Measurements from ENCODE around the gene DENND5A.
A peak's percentile ranks its signal among the peaks of the same experiment; 100 is the strongest.
"Not testable (repeated sequence)": the region's sequence is repeated elsewhere in the genome, so short reads cannot be mapped to it uniquely, and the experiment has no call there.

The DENND5A gene

GRCh38 chr11:9176136-9176535 is 89.0 kb downstream of the DENND5A start:
- DNase-seq (ENCODE audit: low spot score), result no peak

DNA sequence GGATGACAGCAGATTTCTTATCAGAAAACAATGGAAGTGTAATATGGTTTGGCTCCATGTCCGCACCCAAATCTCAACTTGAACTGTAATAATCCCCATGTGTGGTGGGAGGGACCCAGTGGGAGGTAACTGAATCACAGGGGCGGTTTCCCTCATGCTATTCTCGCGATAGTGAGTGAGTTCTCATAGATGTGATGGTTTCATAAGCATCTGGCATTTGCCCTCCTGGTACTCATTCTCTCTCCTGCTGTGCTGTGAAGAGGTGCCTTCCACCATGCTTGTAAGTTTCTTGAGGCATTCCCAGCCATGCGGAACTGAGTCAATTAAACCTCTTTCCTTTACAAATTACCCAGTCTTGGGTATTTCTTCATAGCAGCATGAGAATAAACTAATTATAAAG is 92.8 kb downstream of the DENND5A start:
- DNase-seq (ENCODE audit: low spot score), result no peak

- no peak for DNase-seq (ENCODE audit: low spot score)
These were observed 94.7 kb downstream of the DENND5A start for GRCh38 chr11:9170450-9170849.

DNA sequence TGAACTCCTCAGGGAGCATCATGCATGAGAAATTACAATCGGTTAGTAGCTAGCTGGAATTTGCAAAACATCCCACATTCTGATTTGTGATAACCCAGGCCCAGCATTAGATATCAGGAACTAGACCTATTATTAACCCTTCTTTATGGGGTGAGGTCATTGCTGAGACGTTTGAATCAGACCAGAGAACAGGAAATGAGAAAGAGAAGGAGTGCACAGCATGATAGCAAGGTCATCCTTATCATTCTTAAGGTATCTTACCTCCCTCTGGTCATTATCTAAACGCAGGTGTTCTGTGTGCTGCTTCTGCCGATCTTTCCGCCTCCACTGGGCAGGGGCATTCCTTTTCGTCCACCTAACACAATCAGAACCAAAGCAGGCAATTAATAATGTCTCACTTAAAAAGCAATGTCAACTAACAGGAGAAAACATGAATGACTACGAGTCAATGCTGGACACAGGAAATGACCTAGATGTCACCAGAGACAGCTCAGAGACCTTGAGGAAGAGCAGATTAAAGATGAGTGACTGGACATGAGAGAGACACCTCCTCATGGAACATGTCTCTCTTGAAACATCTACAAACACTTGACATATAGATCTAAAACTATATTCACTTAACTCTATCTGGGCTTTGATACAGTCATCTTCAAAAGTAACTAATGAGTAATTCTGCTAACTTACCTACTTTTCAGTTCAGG is 95.4 kb downstream of the DENND5A start:
- DNase-seq (ENCODE audit: low spot score), result no peak

GRCh38 chr11:9161991-9162390 is 103.2 kb downstream of the DENND5A start:
- DNase-seq (ENCODE audit: low spot score), result not testable (repeated sequence)

DNA sequence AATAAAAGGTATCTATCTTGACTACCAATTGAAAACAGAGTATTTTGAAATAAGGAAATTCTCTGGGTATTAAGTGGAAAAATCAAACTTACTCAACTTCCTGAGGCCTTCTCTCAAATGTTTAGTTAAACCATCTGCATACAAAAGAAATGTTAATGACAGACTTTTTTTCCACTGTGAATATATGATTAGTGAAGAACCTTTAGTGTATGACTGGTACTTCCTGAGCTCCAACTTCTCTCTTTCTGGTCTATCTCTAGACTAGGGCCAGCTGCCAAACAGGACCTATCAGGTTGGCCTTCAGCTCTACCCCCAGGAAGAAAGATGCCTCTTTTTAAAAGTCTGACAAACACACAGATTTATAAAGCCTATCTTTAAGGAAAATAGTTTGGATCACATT is 105.0 kb downstream of the DENND5A start:
- DNase-seq (ENCODE audit: low spot score), result no peak

DNA sequence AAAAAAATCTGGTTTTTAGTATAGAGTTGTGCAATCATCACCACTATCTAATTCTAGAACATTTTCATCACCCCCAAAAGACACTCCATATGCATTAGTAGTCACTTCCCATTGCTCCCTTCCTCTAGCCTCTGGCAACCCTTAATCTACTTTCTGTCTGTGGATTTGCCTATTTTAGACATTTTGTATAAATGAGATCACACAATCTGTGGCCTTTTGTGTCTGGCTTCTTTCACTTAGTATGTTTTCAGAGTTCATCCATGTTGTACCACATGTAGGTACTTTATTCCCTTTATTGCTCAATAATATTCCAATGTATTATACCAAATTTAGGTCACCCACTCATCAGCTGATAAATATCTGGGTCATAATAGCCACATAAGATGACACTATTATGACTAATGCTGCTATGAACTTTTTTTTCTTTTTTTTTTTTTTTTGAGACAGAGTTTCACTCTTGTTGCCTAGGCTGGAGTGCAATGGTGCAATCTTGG is 106.2 kb downstream of the DENND5A start:
- no peak for DNase-seq (ENCODE audit: low spot score)

- DNase-seq (ENCODE audit: low spot score), result no peak
These were observed 109.2 kb downstream of the DENND5A start for GRCh38 chr11:9155930-9156329.

GRCh38 chr11:9153651-9154050 is 111.5 kb downstream of the DENND5A start:
- no peak for DNase-seq (ENCODE audit: low spot score)

GRCh38 chr11:9151631-9152030 is 113.5 kb downstream of the DENND5A start:
- DNase-seq (ENCODE audit: low spot score), result no peak

DNA sequence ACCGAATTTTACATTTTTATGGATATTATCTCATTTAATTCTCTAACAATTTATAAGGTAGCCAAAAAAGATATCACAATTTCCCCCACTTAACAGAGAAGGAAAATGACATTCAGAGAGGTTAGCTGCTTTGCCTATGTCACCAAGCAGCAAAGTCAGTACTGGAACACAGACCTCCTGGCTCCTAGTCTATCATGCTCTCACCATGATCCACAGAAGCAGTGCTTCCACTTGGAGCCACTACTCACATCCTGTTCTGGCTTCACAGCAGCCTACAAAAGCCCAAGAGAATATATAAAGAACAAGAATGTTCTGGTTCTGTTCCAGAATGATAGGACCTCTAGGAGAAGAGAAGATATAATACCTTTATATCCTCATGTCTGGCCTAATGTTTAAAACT is 114.2 kb downstream of the DENND5A start:
- DNase-seq (ENCODE audit: low spot score), result no peak

DNA sequence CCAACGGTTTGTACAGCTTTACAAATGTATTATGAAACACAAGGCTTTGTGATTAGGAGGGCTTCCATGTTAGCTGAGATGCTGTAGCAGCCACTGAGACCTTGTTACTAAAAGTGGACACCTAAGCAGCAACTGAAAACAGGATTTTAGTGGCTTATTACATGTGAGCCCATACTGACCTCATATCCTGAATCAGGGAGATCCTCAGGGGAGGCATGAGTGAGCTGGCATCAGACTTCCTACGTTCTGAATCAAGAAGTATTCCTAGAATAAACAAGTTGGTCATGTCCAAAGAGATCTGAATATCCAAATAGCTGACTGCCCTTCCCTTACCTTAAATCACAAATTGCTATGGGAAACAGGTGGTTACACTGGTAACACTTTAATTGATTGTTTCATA is 114.6 kb downstream of the DENND5A start:
- DNase-seq (ENCODE audit: low spot score), result no peak

GRCh38 chr11:9148727-9149126 is 116.4 kb downstream of the DENND5A start:
- DNase-seq (ENCODE audit: low spot score), result no peak

GRCh38 chr11:9148035-9148434 is 117.1 kb downstream of the DENND5A start:
- DNase-seq (ENCODE audit: low spot score), result no peak

DNA sequence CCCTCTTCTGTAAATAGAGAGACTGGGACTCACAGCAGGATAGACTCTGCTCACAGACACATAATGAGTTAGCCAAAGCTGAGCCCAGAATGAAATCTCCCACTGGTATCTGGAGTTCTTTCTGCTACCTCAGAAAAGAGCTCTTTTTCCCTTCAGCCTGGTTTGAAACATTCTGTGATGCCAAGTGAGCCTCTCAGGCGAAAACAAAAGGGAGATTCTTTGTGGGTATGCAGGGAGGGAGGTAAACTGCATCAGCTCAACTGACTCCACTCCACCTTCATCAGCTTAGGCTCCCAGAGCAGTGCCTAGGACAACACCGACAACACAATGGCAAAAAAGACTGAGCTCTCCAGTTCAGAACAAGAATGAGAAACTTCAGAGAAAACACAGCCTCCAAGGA is 118.7 kb downstream of the DENND5A start:
- peak; percentile 79 for DNase-seq (ENCODE audit: low spot score)

GRCh38 chr11:9145283-9145682 is 119.9 kb downstream of the DENND5A start:
- DNase-seq (ENCODE audit: low spot score), result no peak

GRCh38 chr11:9144828-9145227 is 120.3 kb downstream of the DENND5A start:
- no peak for DNase-seq (ENCODE audit: low spot score)

DNA sequence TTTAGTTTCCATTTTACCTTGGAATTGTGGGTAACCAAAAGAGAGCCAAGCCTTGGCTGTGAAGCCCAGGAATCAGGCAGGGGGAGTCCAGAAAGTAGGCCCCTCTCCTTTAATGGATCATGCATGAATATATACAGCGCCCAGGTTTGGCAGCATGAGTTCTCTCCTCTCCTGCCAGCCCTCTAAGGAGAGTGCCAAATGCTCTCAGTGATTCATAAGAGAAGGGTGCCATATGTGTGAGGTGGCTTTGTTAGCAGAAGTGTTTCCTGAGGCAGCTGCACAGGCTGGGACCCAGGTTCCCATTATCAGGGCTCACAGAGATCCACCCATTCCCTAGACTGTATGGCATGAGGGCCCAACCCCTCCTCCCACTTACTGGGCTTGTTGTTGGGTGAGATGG is 121.4 kb downstream of the DENND5A start:
- DNase-seq (ENCODE audit: low spot score), result no peak

DNA sequence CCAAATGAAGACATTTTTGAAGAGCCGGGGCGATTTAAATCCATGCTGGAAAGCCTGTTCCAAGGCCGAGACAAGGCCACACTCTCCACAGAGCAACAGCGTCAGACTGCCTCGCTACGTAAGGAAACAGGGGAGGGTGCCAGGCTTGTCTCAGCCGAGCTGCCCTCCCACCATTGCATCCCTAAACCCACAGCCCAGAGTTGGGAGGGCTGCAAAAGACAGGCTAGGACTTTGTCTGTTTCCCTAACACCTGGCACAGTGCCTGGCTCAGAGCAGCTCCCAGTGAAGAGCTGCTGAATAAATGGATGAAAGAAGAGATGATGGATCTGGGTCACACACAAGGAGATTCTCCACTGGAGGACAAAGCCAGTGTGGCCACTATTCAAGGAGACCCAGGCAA is 122.4 kb downstream of the DENND5A start:
- DNase-seq (ENCODE audit: low spot score), result peak; percentile 94

GRCh38 chr11:9141186-9141585 is 124.0 kb downstream of the DENND5A start:
- DNase-seq (ENCODE audit: low spot score), result no peak

GRCh38 chr11:9139628-9140357 is 125.4 kb downstream of the DENND5A start:
- no peak for DNase-seq (ENCODE audit: low spot score)

DNA sequence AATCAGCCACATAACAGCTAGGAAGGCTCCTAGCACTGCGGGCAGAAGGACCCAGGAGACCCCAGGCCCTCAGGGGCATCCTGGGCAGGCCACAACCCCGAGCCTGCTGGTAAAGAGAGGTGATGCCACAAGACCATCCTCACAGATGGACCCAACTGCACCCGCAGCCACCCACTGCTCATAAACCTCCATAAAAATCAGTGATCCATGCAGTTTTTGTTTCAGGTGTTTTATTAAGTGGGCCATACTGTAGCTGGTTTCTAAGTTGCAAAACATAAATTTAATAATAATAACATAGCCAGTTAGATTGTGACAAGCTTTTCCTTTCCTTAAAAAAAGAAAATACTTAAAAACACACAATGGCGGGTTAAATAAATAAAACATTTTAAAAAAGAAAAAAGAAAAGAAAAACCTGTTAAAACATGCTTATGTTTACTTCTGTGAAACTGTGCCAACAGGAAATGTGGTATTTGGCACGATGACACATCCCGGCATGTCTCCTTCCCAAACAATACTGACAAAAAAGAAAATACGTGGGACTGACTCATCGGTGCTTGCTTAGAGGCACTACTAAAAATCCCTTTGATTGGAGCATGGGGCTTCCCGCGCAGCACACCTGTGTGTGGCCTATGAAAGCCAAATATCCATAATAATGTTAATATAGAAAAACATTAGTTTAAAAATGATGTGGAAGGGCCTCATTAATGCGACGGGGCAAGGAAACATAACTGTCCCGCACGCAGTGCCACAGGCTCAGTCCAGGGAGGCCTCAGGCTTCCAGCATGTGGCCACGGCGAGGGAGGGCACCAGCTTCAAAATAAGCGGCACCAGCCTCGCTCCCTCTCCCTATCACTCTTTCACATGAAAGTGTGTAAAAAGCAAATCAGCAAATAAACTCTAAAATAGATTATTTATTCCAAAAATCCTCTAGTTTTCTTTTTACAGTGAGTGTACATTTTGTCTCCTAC is 126.3 kb downstream of the DENND5A start:
- no peak for DNase-seq (ENCODE audit: low spot score)

DNA sequence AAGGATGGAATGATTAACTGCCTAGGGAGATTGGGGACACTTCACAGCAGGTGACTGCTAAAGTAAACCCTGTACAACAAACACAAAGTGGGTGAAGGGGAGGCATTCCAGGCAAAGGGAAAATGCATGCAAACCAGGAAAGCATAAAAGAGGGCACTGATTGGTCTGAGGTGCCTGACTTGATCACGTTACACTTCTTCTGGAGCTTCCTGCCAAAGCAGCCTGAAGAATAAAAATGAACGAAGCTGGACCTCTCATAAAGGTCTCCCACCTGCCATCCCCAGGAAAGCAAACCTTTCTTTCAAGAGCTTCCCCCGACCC is 127.1 kb downstream of the DENND5A start:
- DNase-seq (ENCODE audit: low spot score), result no peak
